Hypothalamus (tissue), 51 donors: Measurements from ENCODE around the gene ELOVL2.
"Not testable (repeated sequence)": the region's sequence is repeated elsewhere in the genome, so short reads cannot be mapped to it uniquely, and the experiment has no call there.

Experiments used
- DNase-seq, 51 donors: peaks; one replicate each; lab custom pipeline; 2025; lab: John Stamatoyannopoulos, UW

The ELOVL2 gene

GRCh38 chr6:10993896-10994295 is 50.2 kb downstream of the ELOVL2 start:
- DNase-seq, result no peak

GRCh38 chr6:10991115-10991514 is 53.0 kb downstream of the ELOVL2 start:
- no peak for DNase-seq

- no peak for DNase-seq
These were observed 54.5 kb downstream of the ELOVL2 start for GRCh38 chr6:10989587-10989986.

- not testable (repeated sequence) for DNase-seq
These were observed 59.1 kb downstream of the ELOVL2 start for GRCh38 chr6:10984959-10985358.

GRCh38 chr6:10981409-10981808 is 62.7 kb downstream of the ELOVL2 start:
- DNase-seq, result no peak

GRCh38 chr6:10979603-10980002 is 64.5 kb downstream of the ELOVL2 start:
- DNase-seq, result no peak

GRCh38 chr6:10977231-10977968 is 66.7 kb downstream of the ELOVL2 start:
- DNase-seq, result no peak

- DNase-seq, result no peak
These were observed 67.5 kb downstream of the ELOVL2 start for GRCh38 chr6:10976571-10976970.

- no peak for DNase-seq
These were observed 71.9 kb downstream of the ELOVL2 start for GRCh38 chr6:10972196-10972595.

GRCh38 chr6:10970731-10971130 is 73.4 kb downstream of the ELOVL2 start:
- DNase-seq, result no peak

GRCh38 chr6:10968776-10969175 is 75.3 kb downstream of the ELOVL2 start:
- DNase-seq, result no peak

- DNase-seq, result no peak
These were observed 79.4 kb downstream of the ELOVL2 start for GRCh38 chr6:10964684-10965083.

GRCh38 chr6:10963113-10963512 is 81.0 kb downstream of the ELOVL2 start:
- no peak for DNase-seq

- no peak for DNase-seq
These were observed 81.4 kb downstream of the ELOVL2 start for GRCh38 chr6:10962673-10963072.

GRCh38 chr6:10961837-10962236 is 82.3 kb downstream of the ELOVL2 start:
- DNase-seq, result no peak

GRCh38 chr6:10960171-10960570 is 83.9 kb downstream of the ELOVL2 start:
- DNase-seq, result no peak

GRCh38 chr6:10957414-10957886 is 86.7 kb downstream of the ELOVL2 start:
- DNase-seq, result no peak

- DNase-seq, result no peak
These were observed 87.3 kb downstream of the ELOVL2 start for GRCh38 chr6:10956776-10957175.

GRCh38 chr6:10954590-10955010 is 89.5 kb downstream of the ELOVL2 start:
- DNase-seq, result peak in 37 of 51 donors; percentile 1 to 72 (median 23)

- peak in 5 of 51 donors; percentile 0 to 24 (median 2) for DNase-seq
These were observed 92.3 kb downstream of the ELOVL2 start for GRCh38 chr6:10951675-10952282.

- DNase-seq, result no peak
These were observed 94.3 kb downstream of the ELOVL2 start for GRCh38 chr6:10949579-10950490.
